SK-N-SH treated with all-trans-retinoic acid at 6 μM for 48 hours (cell line): ENCODE results near the gene JSRP1.
A peak's percentile ranks its signal among the peaks of the same experiment; 100 is the strongest.

ENCODE experiments used
- ATAC-seq: fragments of 200-7000 bp; cut with Tn5 transposase; 3 replicates; pipeline ENCODE4 v1.9.1; 2020; ENCODE audit warnings: mild to moderate bottlenecking, moderate library complexity
- ARNTL ChIP-seq: fragments of 450-650 bp; formaldehyde crosslinking; IDR thresholded peaks from 2 replicates; pipeline ENCODE4 v1.5.0; 2020; ENCODE audit warnings: low read depth, mild to moderate bottlenecking, moderate library complexity, borderline replicate concordance
- BACH2 ChIP-seq: fragments of 250-450 bp; sonication (Bioruptor Pico); IDR thresholded peaks from 2 replicates; pipeline ENCODE4 v1.9.0; 2021; ENCODE audit warnings: mild to moderate bottlenecking, borderline replicate concordance
- CSDC2 ChIP-seq: fragments of 250-450 bp; sonication (Bioruptor Pico); IDR thresholded peaks from 2 replicates; pipeline ENCODE4 v1.5.0; 2020; ENCODE audit warnings: mild to moderate bottlenecking, moderate library complexity
- ESRRG ChIP-seq: fragments of 250-450 bp; sonication (Bioruptor Pico); IDR thresholded peaks from 2 replicates; pipeline ENCODE4 v1.6.1; 2021; ENCODE audit warnings: mild to moderate bottlenecking
- ISL1 ChIP-seq: fragments of 250-450 bp; sonication (Bioruptor Pico); IDR thresholded peaks from 2 replicates; pipeline ENCODE4 v2.1.2; 2022; ENCODE audit warnings: mild to moderate bottlenecking, moderate library complexity
- OSR1 ChIP-seq: fragments of 250-450 bp; sonication (Bioruptor Pico); IDR thresholded peaks from 2 replicates; pipeline ENCODE4 v1.8.0; 2022; ENCODE audit warnings: moderate library complexity, mild to moderate bottlenecking, inconsistent platforms
- RARB ChIP-seq: fragments of 250-450 bp; sonication (Bioruptor Pico); IDR thresholded peaks from 2 replicates; pipeline ENCODE4 v1.8.0; 2021; ENCODE audit warnings: mild to moderate bottlenecking, moderate library complexity
- TOX ChIP-seq: fragments of 250-450 bp; sonication (Bioruptor Pico); IDR thresholded peaks from 2 replicates; pipeline ENCODE4 v1.8.0; 2021; ENCODE audit warnings: mild to moderate bottlenecking, moderate library complexity, borderline replicate concordance
- ZC3H10 ChIP-seq: fragments of 250-450 bp; sonication (Bioruptor Pico); IDR thresholded peaks from 2 replicates; pipeline ENCODE4 v1.5.1; 2021; ENCODE audit warnings: mild to moderate bottlenecking, moderate library complexity
- ZFP3 ChIP-seq: fragments of 250-450 bp; sonication (Bioruptor Pico); IDR thresholded peaks from 2 replicates; pipeline ENCODE4 v1.5.0; 2020; ENCODE audit warnings: mild to moderate bottlenecking, moderate library complexity
- ZNF70 ChIP-seq: fragments of 450-650 bp; formaldehyde crosslinking; IDR thresholded peaks from 2 replicates; pipeline ENCODE4 v1.5.0; 2020; ENCODE audit warnings: mild to moderate bottlenecking, moderate library complexity
- ZNF8 ChIP-seq: fragments of 450-650 bp; formaldehyde crosslinking; IDR thresholded peaks from 2 replicates; pipeline ENCODE4 v1.5.0; 2020; ENCODE audit warnings: mild to moderate bottlenecking, moderate library complexity
- TF ChIP-seq, protein P1 (sequence below): fragments of 250-450 bp; sonication (Bioruptor Pico); IDR thresholded peaks from 2 replicates; pipeline ENCODE4 v1.5.0; 2020; ENCODE audit warnings: mild to moderate bottlenecking, moderate library complexity
- TF ChIP-seq, protein P2 (sequence below): fragments of 250-450 bp; sonication (Bioruptor Pico); IDR thresholded peaks from 2 replicates; pipeline ENCODE4 v1.5.1; 2021; ENCODE audit warnings: mild to moderate bottlenecking, moderate library complexity
- TF ChIP-seq, protein P3 (sequence below): fragments of 250-450 bp; sonication (Bioruptor Pico); IDR thresholded peaks from 2 replicates; pipeline ENCODE4 v1.8.0; 2021; ENCODE audit warnings: low read depth, mild to moderate bottlenecking, moderate library complexity, borderline replicate concordance
- TF ChIP-seq, protein P4 (sequence below): fragments of 250-450 bp; sonication (Bioruptor Pico); IDR thresholded peaks from 2 replicates; pipeline ENCODE4 v1.5.1; 2020; ENCODE audit warnings: low read depth, mild to moderate bottlenecking, moderate library complexity

The JSRP1 gene

DNA sequence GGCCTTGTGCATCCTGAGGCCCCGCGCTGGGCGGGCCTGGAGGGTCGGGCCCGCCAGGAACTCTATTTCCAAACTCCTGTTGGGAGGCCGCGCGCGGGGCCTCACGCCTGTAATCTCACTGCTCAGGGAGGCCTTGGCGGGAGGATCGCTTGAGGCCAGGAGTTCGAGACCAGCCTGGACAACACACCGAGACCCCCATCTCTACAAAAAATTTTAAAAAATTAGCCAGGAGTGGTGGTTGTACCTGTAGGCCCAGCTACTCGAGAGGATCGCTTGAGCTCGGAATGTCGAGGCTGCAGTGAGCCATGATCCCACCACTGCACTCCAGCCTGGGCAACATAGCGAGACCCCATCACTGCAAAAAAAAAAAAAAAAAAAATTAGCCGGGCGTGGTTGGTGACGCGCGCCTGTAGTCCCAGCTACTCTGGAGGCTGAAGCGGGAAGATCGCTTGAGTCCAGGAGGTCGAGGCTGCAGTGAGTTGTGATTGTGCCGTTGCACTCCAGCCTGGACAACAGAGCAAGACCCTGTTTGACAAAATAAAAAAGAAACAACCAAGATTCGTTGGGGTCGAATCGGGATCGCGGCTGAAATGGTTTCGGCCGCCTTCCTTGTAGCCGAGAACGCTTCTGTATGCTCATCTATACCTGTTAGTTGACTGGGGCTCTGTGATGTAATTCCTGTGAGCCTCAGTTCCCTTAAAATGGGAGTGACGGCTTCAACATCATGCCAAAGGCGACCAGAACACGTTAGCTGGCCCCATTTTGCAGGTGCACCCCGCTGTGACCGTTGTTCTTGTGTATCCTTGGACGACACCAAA, 19.0 kb downstream of the JSRP1 start:
- TF ChIP-seq, protein P1, sequence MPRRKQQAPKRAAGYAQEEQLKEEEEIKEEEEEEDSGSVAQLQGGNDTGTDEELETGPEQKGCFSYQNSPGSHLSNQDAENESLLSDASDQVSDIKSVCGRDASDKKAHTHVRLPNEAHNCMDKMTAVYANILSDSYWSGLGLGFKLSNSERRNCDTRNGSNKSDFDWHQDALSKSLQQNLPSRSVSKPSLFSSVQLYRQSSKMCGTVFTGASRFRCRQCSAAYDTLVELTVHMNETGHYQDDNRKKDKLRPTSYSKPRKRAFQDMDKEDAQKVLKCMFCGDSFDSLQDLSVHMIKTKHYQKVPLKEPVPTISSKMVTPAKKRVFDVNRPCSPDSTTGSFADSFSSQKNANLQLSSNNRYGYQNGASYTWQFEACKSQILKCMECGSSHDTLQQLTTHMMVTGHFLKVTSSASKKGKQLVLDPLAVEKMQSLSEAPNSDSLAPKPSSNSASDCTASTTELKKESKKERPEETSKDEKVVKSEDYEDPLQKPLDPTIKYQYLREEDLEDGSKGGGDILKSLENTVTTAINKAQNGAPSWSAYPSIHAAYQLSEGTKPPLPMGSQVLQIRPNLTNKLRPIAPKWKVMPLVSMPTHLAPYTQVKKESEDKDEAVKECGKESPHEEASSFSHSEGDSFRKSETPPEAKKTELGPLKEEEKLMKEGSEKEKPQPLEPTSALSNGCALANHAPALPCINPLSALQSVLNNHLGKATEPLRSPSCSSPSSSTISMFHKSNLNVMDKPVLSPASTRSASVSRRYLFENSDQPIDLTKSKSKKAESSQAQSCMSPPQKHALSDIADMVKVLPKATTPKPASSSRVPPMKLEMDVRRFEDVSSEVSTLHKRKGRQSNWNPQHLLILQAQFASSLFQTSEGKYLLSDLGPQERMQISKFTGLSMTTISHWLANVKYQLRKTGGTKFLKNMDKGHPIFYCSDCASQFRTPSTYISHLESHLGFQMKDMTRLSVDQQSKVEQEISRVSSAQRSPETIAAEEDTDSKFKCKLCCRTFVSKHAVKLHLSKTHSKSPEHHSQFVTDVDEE (CRISPR knock-in tag), result no peak
- peak; percentile 28; the same call in 1 of the 2 replicates for TF ChIP-seq ZFP3 (CRISPR knock-in tag)
- TF ChIP-seq, all 23 proteins: peak for 1
- peak; percentile 27 for ATAC-seq

DNA sequence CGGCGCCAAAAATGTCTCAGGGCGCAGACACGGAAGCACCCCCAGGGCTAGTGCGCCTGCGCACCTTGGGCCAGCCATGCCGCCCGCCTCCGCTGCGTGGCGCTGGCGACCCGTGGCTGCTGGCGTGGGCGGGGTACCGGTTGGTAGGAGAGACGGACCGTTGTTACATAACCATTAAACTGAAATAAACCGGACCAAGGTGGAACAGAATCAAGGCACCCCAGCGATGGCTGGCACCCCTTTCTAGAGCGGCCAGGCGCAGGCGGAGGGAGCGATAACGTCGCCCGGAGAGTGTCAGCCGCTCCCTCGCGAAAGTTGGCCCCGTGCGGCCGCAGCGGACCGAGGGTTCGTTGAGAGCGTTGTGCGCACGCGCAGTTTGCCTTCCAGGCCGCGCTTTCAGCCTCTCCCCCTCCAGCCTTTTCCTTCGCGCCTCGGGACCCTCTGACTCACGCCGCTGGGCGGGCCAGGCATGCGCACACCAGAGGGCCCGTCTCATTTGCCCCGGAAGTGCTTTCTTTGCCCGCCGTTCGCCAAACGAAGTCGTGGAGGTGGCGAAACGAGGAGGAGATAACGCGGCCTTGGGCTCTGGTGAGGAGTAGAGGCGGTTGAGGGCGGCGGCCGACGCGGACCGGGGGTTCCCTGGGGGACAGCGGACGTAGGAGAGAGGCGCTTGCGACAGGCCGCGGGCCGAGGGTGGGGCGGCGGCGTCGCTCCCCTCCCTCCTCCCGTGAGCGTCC, 19.7 kb downstream of the JSRP1 start, which contains the start of the genes PLEKHJ1 and SF3A2:
PLEKHJ1 (minus strand) TSS at position 16 of the 737 bp plus-strand sequence. CDS start 81 bp downstream, outside the sequence.
SF3A2 (plus strand) TSS at position 511 of the 737 bp plus-strand sequence. CDS start 6,595 bp downstream, outside the sequence.
- TF ChIP-seq OSR1 (CRISPR knock-in tag) (no peak), CSDC2 (CRISPR knock-in tag) (no peak), ZNF70 (0 out of 2 replicates have a peak, but pooled peaks have one; percentile 15)
- ATAC-seq, result peak; percentile 74

DNA sequence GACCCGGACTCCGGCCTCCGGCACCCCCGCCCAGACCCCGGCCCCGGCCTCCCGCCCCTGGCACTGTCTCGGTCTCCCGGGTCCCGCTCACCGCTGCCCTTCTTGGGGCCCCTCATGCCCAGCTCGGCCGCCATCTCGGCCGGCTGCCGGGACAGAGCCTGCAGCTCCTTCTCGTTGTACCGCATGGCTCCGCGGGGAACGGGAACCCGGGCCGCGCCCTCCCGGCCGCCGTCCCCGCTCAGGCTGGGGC, 20.2 kb downstream of the JSRP1 start:
- no peak for TF ChIP-seq BACH2
- TF ChIP-seq, protein P2, sequence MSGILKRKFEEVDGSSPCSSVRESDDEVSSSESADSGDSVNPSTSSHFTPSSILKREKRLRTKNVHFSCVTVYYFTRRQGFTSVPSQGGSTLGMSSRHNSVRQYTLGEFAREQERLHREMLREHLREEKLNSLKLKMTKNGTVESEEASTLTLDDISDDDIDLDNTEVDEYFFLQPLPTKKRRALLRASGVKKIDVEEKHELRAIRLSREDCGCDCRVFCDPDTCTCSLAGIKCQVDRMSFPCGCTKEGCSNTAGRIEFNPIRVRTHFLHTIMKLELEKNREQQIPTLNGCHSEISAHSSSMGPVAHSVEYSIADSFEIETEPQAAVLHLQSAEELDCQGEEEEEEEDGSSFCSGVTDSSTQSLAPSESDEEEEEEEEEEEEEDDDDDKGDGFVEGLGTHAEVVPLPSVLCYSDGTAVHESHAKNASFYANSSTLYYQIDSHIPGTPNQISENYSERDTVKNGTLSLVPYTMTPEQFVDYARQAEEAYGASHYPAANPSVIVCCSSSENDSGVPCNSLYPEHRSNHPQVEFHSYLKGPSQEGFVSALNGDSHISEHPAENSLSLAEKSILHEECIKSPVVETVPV (CRISPR knock-in tag), result no peak
- no peak for TF ChIP-seq ZFP3 (CRISPR knock-in tag)
- no peak for TF ChIP-seq ISL1 (CRISPR knock-in tag)
- TF ChIP-seq ZC3H10 (CRISPR knock-in tag), result no peak
- no peak for TF ChIP-seq CSDC2 (CRISPR knock-in tag)
- TF ChIP-seq, protein P1 (CRISPR knock-in tag), result no peak
- no peak for TF ChIP-seq ARNTL (CRISPR knock-in tag)
- TF ChIP-seq ESRRG (CRISPR knock-in tag), result no peak
- TF ChIP-seq ZNF70, result no peak
- TF ChIP-seq, protein P3, sequence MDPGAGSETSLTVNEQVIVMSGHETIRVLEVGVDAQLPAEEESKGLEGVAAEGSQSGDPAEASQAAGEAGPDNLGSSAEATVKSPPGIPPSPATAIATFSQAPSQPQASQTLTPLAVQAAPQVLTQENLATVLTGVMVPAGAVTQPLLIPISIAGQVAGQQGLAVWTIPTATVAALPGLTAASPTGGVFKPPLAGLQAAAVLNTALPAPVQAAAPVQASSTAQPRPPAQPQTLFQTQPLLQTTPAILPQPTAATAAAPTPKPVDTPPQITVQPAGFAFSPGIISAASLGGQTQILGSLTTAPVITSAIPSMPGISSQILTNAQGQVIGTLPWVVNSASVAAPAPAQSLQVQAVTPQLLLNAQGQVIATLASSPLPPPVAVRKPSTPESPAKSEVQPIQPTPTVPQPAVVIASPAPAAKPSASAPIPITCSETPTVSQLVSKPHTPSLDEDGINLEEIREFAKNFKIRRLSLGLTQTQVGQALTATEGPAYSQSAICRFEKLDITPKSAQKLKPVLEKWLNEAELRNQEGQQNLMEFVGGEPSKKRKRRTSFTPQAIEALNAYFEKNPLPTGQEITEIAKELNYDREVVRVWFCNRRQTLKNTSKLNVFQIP (CRISPR knock-in tag), result no peak
- TF ChIP-seq, protein P4, sequence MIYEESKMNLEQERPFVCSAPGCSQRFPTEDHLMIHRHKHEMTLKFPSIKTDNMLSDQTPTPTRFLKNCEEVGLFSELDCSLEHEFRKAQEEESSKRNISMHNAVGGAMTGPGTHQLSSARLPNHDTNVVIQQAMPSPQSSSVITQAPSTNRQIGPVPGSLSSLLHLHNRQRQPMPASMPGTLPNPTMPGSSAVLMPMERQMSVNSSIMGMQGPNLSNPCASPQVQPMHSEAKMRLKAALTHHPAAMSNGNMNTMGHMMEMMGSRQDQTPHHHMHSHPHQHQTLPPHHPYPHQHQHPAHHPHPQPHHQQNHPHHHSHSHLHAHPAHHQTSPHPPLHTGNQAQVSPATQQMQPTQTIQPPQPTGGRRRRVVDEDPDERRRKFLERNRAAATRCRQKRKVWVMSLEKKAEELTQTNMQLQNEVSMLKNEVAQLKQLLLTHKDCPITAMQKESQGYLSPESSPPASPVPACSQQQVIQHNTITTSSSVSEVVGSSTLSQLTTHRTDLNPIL (CRISPR knock-in tag), result no peak
- no peak for TF ChIP-seq TOX (CRISPR knock-in tag)
- no peak for TF ChIP-seq ZNF8 (CRISPR knock-in tag)
- TF ChIP-seq RARB, result no peak
- TF ChIP-seq, all 23 proteins: peak for 0
- ATAC-seq, result no peak; the same call in 1 of the 3 replicates
